Vagina (tissue), 2 donors: ENCODE measurements around the gene TXNRD2.

ENCODE experiments used
- CTCF ChIP-seq, 3 experiments: fragments of 450-650 bp in 2 of 3; fragments of 200-600 bp in 1 of 3; sonication (generic) in 1 of 3; IDR thresholded peaks; one replicate each; pipeline ENCODE4 v1.5.1; 2017 to 2019; ENCODE audit warnings: antibody characterized with exemption in 3 of 3, mild to moderate bottlenecking in 2 of 3, moderate library complexity in 2 of 3
- POLR2A ChIP-seq, 2 donors: fragments of 450-650 bp; IDR thresholded peaks; one replicate each; pipeline ENCODE4 v1.6.1; 2017; ENCODE audit warnings: antibody characterized with exemption in 2 of 2, mild to moderate bottlenecking in 2 of 2, moderate library complexity in 2 of 2
- POLR2AphosphoS5 ChIP-seq, 2 donors: sonication (generic); formaldehyde crosslinking; IDR thresholded peaks; one replicate each; pipeline ENCODE4 v1.9.0; 2017; ENCODE audit warnings: antibody characterized with exemption in 2 of 2, mild to moderate bottlenecking in 2 of 2, low read depth in 1 of 2; ENCODE audit not compliant: insufficient read depth in 1 of 2

GRCh38 chr22:19844377-19845053, 97.1 kb downstream of the TXNRD2 start:
- TF ChIP-seq CTCF (IDR thresholded peaks at IDR 0.05) (no peak), POLR2AphosphoS5 (IDR thresholded peaks at IDR 0.05; ENCODE audit: insufficient read depth in 1 of 2, low read depth in 1 of 2) (peak; percentile 43 to 46), POLR2A (IDR thresholded peaks at IDR 0.05) (no peak)
